LNCAP (cell line): Measurements from ENCODE around the gene KIAA0753.

Experiments used
- TF ChIP-seq, protein P1 (sequence below): fragments of 450-650 bp; IDR thresholded peaks from 2 replicates; pipeline ENCODE4 v1.5.1; 2017; ENCODE audit warnings: mild to moderate bottlenecking

KIAA0753 gene

DNA sequence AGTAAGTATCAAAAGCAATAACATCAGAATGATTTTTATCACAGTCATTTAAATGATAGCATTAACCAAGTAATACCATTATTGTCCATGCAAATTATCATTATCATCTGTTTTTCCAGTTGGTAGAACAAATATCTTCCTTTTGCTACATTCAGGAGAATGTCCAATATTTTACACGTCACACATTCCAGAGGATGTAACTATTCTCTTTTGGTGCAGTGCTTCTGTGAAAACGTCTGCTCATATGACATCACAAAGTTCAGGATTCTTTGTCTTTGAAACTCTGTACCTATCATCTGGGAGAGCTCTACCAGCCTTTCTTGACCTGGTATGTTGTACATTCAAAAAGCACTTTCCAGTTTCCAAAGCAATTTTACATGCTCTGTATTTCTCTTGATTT is 44.0 kb downstream of the KIAA0753 start:
- TF ChIP-seq, protein P1, sequence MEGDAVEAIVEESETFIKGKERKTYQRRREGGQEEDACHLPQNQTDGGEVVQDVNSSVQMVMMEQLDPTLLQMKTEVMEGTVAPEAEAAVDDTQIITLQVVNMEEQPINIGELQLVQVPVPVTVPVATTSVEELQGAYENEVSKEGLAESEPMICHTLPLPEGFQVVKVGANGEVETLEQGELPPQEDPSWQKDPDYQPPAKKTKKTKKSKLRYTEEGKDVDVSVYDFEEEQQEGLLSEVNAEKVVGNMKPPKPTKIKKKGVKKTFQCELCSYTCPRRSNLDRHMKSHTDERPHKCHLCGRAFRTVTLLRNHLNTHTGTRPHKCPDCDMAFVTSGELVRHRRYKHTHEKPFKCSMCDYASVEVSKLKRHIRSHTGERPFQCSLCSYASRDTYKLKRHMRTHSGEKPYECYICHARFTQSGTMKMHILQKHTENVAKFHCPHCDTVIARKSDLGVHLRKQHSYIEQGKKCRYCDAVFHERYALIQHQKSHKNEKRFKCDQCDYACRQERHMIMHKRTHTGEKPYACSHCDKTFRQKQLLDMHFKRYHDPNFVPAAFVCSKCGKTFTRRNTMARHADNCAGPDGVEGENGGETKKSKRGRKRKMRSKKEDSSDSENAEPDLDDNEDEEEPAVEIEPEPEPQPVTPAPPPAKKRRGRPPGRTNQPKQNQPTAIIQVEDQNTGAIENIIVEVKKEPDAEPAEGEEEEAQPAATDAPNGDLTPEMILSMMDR = no peak

DNA sequence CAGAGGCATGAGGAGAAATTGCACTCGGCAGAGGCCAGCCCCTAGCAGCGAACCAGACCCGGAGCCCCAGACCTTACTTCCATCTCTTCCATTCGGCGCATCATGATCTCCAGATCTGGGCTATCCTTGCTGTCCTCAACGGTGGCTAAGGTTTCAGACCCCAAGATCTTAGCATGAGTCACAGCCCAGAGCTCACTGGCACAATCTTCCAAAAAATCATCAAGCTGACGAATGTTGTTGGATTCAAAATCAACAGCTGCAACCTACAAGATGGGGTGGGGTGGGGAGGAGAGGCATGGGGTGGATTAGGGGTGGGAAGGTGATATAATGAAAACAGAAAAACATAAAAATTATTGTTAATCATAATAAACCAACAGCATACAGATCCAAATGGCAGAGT is 44.4 kb downstream of the KIAA0753 start:
- TF ChIP-seq, protein P1 = no peak

DNA sequence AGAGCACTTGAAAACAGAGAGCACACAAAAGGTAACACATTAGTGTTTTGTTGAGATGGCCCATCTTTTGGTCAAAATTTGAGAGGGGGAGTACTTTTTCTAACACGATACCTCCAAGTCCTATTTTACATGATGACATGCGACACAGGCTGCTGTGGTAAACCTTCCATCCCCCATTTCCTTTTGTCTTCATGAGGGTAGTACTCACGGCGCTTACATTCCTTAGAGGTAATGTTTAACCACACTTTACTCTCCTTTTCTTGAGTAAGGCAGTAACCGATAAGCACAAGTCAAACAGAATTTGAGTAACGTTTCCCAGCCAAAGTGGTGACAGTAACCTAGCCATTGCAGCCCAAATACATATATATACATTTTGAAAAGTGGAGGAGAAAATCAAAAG is 48.3 kb downstream of the KIAA0753 start:
- TF ChIP-seq, protein P1 = no peak

- TF ChIP-seq, protein P1 = no peak
These were observed 48.8 kb downstream of the KIAA0753 start for GRCh38 chr17:6591599-6592158.

GRCh38 chr17:6589266-6589946 is 51.1 kb downstream of the KIAA0753 start:
- TF ChIP-seq, protein P1 = no peak

- TF ChIP-seq, protein P1 = no peak
These were observed 52.3 kb downstream of the KIAA0753 start for GRCh38 chr17:6588165-6588564.

DNA sequence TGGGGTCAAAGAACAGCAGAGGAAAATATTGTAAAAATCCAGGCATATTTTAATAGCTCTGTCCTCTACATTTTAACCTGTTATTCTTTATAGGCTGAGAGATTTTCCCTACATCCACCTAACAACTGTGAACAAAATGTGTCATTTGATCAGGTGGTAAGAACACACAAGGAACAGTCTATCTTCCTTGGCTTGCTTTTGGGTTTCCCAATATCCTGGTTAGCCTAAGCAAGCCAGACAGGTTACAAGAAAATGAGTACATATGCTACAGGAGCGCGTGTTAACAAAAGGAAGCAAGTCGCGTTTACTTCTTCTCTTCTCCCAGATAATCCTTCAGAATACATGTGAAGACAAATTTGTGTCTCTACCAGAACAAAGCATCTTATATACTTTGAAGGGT is 53.2 kb downstream of the KIAA0753 start:
- TF ChIP-seq, protein P1 = no peak
